ENCODE measurements around the gene NAPA.

The NAPA gene

GRCh38 chr19:47450478-47450877, 64.4 kb downstream of the NAPA start:
- DNase-seq: no peak

- DNase-seq: no peak
Observed at GRCh38 chr19:47448360-47448727, 66.5 kb downstream of the NAPA start.

GRCh38 chr19:47447470-47448359, 67.1 kb downstream of the NAPA start:
- DNase-seq: no peak

GRCh38 chr19:47446534-47447469, 68.1 kb downstream of the NAPA start:
- DNase-seq: no peak

GRCh38 chr19:47445937-47446402, 68.9 kb downstream of the NAPA start:
- DNase-seq: no peak

- DNase-seq: no peak
Observed at GRCh38 chr19:47445527-47445926, 69.3 kb downstream of the NAPA start.

GRCh38 chr19:47444388-47444821, 70.5 kb downstream of the NAPA start:
- DNase-seq: no peak

GRCh38 chr19:47443331-47443730, 71.5 kb downstream of the NAPA start:
- no peak for DNase-seq

- no peak for DNase-seq
Observed at GRCh38 chr19:47438793-47439220, 76.1 kb downstream of the NAPA start.
